Stimulated activated CD8-positive, alpha-beta memory T cell treated with anti-CD3 and anti-CD28 coated beads, Interleukin-15, amount 100 ng/mL, for 4 hours (primary cell): ENCODE data around the gene ATL1.

Experiments used
- DNase-seq, 2 donors: peaks; one replicate each; pipeline ENCODE4 v3.0.0-alpha.2; 2020; ENCODE audit warnings: low read depth in 2 of 2

Gene ATL1

DNA sequence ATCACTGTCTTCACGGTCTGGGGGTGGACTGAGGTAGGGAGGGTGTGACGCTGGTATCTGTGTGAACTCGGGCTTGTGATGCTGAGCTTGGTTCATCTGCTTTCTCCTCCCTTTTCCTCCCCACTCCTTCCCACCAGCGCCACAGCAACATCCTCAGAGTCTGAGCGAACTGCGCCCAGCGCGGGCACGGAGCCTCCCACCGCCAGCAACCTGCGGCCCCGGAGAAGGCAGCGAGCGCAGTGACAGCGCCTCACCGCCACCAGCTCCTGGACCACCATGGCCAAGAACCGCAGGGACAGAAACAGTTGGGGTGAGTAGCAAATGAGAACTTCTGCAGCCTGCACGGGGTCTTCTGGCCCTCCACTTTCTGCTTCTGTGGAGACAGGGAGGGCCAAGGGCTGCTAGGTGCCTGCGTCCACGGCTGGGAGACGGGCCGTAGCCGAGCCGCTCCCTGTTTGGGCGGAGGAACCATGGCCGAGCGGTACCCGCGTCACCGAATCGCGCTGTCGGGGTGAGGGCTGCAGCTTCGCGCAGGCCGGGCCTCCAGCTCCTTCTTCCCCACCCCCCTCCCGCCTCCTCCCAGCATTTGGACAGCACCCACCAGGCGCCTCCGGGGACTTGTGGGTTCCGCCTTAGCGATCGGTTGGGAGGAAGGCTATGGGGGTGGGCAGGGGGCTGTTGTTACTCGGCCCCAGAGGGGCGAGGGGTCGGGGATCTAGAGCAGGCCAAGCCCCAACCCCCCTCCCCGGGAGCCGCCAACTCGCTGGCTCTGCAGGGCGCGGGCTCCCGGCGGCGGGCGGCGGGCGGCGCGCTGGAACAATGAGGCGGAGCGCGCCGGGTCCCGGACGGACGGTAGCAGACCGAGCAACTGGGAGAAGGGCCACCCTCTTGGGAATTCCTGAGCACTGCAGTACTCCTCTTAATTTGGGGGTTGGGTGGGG is at the start of gene ATL1:
Gene ATL1, plus strand, starts transcription at position 156 of the 941 bp plus-strand sequence. Its CDS starts 121 bp downstream, at position 277.
- DNase-seq: peak in 1 of 2 donors; percentile 4

DNA sequence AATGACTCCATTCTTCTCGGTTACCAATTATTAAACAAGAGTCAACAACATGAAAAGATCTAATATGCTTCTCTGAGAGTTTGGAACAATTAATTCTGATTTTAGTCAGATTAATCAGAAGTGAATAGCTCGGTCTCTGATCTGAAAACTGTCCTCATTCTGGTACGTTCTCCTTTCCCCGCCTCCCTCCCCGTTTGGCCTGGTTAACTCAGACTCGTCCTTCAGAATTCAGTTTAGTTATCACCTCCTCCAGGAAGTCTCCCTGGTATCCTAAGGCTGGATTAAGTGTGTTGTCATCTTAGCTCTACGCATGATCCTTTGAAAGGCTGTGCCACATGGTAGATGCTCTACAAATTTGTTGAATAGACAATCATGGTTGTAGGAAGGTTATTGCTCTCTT is 49.8 kb upstream of the ATL1 start:
- DNase-seq: no peak

DNA sequence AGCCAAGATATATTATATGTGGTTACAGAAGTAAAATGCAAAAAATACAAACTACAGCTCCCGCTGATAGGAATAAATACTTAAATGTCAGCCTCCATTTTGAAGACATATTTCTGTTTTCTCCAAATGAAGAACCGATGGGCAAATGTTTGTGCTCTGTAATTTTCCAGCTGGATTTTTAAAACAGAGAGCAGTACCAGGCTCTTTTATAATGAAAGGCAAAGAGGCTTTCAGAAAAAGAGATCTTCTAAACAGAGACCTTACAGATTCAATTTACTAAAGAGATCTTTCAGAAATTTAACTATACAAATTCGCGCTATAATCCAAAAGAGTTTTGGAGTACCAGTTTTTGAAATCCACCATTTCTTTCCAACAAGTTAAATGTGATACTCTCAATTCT is 47.5 kb upstream of the ATL1 start:
- no peak for DNase-seq

DNA sequence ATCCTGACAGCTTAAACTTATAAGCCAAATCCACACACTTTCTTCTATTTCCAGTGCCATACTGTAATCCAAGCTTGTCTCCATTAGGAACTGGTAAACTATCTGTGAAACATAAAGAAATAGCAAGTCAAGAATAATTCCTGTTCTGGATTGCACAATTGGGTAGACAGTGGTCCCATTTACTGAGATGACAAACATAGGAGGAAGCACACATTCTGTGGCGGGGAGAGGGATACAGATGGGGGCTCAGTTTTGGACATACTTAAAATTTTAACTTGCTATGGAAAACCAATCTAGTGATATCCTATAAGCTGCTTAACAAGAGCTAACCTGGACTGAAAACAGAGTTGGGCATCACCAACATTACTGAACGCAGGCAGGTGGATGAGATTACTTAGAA is 43.9 kb upstream of the ATL1 start:
- DNase-seq: no peak

DNA sequence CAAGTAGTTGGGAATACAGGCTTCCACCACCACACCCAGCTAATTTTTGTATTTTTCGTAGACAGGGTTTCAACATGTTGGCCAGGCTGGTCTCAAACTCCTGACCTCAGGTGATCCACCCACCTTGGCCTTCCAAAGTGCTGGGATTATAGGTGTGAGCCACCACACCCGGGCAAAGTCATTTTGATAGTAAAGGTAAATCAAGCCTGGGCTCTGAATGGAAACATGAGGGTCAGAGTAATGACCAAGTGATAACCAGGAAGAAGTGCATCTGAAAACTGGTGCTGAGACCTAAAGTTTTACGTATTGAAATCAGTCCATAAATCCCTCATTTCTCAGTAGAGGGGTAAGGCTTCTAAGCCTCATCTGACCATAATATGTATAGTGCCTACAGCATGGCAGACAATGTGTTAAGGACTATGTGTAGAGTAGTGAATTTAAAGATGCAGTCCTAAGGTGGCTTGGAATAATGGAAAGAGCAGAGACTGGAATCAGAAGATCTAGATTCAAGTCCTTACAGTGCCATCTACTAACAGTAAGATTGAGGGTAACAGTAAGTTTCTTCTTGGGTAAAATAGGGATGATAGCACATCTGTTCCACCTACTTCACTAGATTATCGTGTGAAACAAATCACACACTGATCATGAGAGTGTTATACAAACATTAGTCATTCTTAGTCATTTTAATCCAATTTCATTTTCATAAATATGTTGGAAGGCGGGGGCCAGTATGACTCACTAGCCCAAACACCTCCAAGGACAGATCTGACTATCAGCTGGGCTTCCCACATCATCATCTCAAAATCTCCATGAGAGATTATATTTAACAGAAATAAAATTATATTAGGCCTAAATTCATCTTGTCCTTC is 38.8 kb upstream of the ATL1 start:
- DNase-seq: peak; percentile 5 to 55

DNA sequence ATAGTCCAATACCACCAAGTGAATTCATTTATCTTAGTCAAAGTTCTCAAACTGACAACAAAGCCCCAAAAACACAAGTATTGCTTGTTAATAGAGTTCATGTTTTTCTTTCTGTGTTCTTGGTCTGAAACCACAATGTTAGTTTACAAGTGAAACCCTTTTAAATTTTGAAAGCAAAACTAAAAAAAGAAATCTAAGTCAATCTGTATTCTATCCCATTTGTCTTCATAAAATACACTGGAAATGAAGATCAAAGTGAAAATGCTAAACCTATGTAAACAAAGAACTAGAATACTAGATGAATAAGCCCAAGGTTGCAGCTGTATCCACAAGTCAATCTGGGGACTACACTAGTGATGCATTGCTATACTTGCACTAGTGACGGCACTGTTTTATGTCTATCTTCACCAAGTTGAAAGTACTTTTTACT is 38.0 kb upstream of the ATL1 start:
- DNase-seq: no peak

DNA sequence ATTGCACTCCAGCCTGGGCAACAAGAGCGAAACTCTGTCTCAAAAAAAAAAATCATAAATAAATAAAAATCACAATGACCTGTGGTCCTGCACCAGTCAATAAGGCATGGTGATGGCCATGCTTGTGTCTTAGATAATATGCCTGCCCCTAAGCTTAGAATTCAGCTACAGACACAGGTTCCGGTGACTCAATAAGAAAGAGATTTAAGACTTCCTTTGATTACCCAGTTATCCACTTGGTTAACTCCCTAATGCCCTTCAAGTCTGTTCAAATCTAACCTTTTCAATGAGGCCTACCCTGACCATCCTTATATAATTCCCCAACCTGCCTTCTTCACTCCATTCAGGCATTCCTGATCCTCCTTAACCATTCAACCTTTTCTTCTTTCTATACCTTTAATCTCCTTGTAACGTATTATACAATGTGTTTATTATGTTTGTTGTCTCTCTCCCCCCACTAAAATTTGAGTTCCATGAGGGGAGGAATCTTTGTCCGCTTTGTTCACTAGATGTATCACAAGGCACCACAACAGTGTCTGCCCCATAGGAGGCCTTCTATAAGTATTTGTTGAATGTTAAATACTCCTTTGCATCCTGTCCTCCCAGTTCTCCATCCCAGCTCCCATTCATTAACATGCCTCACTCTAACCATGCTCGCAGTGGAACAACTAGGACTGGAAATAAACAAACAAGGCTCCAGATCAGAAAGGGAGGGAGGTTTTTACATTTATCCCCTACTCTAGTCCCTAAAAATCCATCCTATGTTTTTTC is 36.5 kb upstream of the ATL1 start:
- DNase-seq: no peak

DNA sequence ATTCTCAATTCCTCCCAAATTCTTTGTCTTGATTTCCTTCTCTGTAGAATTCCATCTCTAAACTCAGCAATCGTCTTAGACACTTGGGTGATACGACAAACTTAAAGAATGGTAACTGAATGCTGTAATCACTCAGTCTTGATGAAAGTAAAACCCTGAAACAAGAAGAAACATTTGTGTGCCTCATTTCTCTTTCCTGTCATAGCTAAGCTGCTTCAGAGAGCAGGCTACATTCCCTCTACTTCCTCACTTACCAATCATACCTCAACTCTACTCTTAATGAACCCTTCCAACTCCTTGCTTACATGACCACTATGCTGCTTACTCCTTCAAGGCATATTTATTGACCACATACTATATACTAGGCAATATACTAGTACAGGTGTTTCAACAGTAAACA is 35.9 kb upstream of the ATL1 start:
- DNase-seq: no peak

DNA sequence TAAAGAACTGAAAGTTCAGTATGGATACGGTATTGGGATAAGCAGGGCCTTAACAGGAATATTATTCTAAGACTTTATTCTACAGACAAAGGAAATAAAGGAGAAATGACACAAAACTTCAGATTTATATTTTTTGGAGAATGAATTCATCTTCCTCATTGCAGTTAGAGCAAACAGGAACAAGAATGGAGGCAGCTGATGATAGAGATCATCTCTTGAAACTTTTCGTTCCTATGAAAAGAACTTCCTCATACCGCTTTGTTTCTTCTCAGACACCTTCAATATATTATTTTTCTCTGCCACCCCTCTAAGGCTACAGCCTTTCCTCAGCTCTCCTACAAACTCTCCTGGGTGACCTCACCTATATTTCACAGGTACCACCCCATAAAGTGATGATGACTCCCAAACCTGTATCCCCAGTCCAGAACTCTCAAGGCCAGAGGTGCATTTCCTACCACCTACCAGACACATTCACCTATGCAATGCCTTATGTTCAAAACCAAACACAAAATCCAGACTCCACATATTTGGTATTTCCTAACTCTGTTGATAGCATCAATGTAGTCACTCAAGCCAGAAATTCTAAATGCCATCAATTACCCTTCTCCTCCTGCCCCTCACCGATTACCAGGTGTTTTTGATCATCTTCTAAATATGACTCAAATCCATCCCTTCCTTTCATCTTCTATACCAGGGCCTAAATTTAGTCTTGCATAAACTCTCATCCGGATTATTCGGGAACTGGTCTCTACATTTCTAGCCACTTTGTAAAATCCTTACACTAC is 35.0 kb upstream of the ATL1 start:
- no peak for DNase-seq

DNA sequence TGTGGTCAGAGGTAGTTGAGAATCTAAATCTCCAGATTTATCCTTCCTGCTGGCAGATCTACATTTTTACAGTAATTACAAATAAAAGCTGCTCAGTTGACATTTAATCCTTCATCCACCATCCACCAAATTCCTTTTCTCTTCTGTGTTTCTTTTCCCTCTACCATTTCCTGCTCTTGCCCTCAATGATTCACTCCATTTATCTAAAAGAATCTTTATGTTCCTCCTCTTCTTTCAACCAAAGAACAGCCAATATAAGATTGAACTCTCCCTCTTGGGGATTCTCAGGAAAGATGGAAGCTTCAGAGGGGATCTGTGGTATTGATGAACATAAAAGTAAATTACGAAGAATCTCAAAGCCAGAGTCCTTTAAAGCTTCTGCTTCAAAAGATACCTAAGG is 31.9 kb upstream of the ATL1 start:
- no peak for DNase-seq

DNA sequence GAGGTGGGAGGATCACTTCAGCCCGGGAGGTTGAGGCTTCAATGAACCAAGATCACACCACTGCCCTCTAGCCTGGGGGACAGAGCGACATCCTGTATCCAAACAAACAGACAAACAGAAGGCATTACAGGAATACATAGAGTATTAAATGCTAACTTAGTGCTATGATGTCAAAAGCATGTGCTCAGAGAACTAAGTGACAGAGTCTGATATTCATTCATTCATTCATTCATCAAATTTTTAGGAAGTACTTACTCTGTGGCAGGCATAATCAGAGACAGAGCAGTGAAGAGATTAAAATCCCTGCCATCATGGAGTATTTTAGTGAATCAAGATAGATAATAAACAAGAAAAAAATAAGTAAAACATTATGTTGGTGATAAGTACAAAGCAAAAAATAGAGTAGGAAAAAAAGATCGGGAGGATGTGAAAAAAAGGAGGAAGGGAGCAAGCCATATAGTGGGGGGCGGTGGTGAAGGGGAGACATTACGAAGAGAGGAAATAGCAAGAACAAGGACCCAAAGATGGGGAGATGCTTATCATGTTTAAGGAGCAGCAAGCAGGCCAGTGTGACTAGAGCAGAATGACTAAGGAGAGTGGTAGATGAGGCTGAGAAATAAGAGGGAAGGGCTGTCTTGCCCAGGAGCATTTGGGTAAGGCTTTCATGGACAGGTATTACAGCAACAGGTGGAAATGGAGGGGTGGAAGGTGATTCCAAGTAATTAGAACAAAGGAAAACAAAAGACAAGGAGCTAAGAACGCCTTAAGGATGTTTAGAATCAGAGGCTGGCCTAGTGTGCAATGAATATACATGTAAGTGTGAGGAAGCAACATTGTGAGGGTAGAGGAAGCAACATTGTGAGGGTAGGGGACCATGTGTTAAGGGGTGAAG is 30.4 kb upstream of the ATL1 start:
- DNase-seq: no peak

DNA sequence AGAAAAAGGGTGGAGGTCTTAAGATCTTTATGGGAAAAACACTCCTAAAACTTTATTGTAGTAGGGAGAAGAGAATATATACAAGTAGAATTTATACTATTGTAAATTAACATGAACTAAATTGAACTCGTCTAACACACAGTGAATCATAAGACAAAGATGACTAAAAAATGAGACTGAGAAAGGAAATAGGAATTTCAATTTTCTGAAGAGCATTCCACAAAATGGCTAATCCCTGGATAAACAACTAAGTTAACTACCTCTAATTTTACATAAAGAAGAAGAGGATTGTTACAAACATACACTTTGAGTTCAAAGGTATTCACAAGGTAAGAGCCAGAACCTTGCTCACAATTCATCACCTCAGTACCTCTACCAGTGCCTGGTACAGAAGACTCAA is 29.6 kb upstream of the ATL1 start:
- DNase-seq: no peak

DNA sequence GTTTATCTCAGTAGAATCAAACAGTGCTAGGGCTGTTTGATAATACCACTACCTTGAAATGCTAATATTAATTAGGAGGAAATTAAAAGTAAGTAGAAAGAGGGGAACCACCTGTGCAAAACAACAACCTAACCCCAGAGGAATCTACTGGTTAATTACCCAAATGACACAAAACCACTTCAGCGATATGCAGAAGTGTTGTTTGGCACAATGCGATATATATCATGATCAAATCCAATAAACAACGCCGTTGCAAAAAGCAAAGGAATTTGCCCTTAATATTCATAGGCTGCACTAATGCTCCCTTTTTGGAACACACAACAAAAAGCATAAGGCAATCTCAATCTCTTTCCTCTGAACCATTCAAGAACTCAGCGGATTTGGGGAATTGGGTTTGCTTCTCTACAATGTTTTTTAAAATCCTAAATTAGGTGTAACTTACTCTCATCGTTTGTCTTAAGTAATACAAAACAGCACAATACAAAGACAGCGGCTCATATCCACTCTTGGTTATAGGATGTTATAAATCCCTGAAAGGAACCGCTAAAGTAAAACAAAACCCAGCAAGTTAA is 29.1 kb upstream of the ATL1 start:
- DNase-seq: no peak

DNA sequence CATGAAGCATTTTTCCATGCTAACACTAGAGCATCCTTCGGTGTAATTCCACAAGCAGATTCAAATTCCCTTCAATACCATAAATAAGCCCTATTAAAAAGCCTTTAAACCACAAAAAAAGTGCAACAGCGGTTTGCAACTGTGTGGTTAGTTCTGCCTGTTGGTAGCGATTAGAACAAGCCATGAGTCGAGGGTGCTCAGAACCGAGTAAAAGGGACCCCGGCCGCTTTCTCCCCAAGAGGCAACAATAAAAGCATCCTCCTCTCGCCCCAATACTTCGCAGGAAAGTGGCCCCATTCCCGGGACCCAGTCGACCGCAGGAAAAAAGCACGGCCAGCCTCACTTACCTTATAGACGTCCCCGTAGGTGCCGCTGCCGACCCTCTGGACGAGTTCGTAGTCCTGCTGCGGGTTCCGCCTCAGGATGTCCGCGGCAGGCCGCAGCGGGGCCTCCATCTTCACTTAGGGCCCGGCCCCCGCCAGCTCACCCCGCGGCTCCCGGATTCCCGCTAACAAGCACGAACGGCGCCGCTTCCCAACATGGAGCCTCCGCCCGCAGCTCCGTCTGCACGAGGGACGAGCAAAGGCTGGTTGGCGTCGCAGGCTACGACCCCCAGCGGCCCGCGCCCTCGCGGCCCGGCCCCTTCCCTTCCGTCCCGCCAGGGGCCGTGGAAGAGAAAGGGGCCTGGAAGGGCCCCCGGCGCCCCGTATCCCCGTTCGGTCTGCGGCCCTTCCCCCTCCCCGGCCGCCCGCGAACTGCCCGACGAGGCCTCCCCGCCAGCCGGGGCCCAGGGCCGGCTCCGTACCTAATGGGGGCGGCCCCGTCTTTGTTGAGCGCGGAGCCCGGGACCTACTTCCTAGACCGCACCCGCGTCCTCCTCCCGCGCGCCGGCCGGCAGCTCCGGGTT is 28.1 kb upstream of the ATL1 start:
- peak in 1 of 2 donors; percentile 10 for DNase-seq

DNA sequence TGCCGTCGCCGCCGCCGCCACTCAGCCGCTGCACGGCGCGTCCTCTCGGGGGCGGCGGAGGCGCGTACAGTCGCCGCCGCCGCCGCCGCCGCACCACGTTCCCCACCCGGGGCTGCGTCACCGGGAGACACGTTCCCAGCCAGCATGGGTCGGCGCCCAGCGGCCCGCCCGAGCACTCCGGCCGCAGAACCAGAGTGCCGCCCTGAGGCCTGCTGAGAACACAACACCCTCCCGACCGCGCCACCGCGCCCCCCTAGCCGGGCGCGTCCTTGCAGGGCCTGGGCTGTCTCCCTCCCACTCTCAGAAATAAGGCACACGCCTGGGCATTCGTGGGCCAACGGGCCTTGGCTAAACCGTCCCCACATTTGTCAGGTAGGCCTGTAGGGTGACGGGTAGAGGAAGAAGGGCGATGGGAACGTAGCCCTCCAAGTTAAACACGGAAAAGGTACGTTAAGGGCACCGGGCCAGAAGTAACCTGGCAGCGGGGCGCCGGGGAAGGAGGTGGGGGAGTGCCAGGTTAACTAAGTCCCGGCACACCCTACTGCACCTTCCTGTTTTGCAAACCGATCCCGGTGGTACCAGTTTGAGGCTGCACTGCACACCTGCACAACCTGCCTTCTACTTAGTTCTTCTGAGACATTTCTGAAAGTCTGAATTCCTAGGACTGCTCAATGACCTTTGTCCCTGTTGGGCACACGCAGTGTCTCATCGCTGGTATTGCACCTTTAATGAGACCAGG is 27.3 kb upstream of the ATL1 start, which contains the start of gene MAP4K5:
Gene MAP4K5, minus strand, starts transcription at position 68 of the 739 bp plus-strand sequence. CDS start 520 bp downstream, outside the sequence.
- DNase-seq: peak; percentile 80 to 84

DNA sequence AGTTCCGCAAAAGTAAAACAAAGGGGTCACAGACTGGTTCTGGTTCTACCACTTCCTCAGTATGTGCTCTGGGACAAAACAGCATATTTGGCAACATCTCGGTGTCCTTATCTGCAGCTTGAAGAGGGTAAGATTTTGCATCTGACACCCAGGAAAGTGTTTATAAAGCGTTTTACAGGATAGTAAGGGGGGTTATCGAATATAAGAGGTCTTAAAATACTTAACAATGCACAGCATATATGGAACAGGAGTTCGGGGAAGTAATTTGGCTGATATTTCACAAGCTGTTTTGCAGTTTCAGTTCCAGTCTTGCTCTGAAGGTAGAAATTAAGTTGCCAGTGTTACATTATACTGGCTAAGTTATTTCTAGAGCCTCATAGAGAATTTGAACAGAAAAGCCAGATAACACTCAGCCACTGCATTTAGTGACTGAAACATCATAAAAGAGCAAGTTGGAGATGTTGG is 26.7 kb upstream of the ATL1 start:
- DNase-seq: no peak

DNA sequence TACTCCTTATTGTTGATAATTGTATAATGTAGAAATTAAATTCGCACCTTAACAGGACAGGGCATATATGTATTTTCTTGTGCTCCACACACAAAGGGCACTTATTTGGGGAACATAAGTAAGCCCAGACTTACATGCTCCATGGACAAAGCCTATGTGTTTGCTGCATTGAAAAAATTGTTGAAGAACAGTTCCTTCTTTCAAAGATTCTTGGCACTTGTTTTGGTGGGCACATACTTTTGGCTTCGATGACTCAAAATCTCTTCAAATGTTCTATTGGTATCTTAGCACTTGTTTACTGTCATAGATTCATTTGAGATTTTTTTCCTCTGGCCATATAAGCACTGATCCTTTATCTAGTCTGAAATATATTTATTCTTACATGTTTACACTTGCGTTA is 26.1 kb upstream of the ATL1 start:
- DNase-seq: no peak

DNA sequence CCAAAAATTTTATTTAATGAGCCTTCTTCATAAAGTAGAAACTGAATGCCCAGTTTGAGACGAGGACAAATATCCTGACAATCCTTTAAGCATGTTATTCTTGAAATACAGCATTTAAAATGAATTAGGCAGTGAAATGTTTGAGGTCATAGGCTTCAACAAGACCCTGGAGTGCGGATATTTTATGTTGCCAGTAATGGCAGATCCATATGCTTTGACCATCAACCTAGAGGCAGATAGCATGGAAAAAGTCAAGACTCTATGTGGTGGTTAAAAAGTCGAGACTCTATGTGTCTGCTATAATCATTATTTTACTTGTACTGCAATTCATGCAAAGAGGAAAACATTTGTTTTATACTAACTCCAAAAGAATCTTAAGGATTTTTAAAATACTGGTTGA is 25.5 kb upstream of the ATL1 start:
- DNase-seq: no peak
